GM19328 (cell line): ENCODE results near the gene ZNF385C.

Experiments used
- ATAC-seq: cut with Tn5 transposase; IDR thresholded peaks from one replicate; pipeline ENCODE4 v1.9.1; 2021; ENCODE audit warnings: mild to moderate bottlenecking, moderate library complexity; ENCODE audit not compliant: unreplicated experiment

ZNF385C gene

GRCh38 chr17:42052346-42052877 lies 45.9 kb downstream of the ZNF385C start:
- ATAC-seq: no peak

- no peak for ATAC-seq
Measured at GRCh38 chr17:42051645-42052044, 46.6 kb downstream of the ZNF385C start.

- no peak for ATAC-seq
Measured at GRCh38 chr17:42051013-42051400, 47.3 kb downstream of the ZNF385C start.

- ATAC-seq: no peak
Measured at GRCh38 chr17:42050393-42051012, 47.8 kb downstream of the ZNF385C start, which contains the start of gene C17orf113. Gene C17orf113, minus strand, starts transcription at chr17:42050601. Its CDS starts 7,225 bp downstream, at chr17:42043376.

- ATAC-seq: no peak
Measured at GRCh38 chr17:42049834-42050392, 48.4 kb downstream of the ZNF385C start.

- ATAC-seq: no peak
Measured at GRCh38 chr17:42047343-42047742, 50.9 kb downstream of the ZNF385C start.

GRCh38 chr17:42045719-42046118 lies 52.6 kb downstream of the ZNF385C start:
- no peak for ATAC-seq

- no peak for ATAC-seq
Measured at GRCh38 chr17:42042598-42043319, 55.5 kb downstream of the ZNF385C start.

DNA sequence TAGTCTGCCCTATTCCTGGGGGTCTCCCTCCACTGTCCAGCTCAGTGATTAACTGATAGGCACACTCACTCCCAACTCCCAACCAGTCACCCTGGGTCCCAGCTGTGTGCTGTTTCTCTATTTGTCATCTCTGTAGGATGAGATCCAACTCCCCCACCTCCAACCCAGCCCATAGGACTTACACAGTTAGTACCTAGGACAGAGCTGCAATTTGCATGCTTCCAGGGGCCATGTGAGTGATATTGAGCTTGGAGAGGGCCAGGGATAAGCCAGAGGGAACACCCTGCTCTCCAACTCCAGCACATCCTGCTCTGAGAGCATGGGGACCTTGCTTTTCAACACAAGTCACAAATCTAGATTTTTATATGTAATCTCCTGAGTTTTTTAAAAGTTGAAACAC lies 56.7 kb downstream of the ZNF385C start:
- ATAC-seq: no peak

DNA sequence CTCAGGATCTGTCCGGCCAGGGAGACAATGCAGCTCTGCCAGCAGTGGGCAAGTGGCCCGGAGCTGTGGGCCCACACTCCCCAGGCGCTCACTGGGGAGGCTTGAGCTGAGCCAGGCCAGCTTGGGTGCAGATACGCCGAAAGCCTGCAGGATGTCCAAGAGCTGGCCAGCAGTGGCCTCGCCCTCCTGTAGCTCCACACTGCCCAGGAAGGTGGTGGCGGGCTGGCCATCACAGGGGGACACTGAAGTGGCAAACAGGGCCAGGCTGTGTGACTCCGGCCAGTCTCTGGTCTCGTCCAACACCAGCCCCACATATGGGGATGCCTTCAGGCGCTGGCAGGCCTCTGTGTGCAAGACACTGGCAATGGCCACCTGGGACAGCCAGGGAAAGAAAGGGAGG lies 57.5 kb downstream of the ZNF385C start:
- no peak for ATAC-seq

DNA sequence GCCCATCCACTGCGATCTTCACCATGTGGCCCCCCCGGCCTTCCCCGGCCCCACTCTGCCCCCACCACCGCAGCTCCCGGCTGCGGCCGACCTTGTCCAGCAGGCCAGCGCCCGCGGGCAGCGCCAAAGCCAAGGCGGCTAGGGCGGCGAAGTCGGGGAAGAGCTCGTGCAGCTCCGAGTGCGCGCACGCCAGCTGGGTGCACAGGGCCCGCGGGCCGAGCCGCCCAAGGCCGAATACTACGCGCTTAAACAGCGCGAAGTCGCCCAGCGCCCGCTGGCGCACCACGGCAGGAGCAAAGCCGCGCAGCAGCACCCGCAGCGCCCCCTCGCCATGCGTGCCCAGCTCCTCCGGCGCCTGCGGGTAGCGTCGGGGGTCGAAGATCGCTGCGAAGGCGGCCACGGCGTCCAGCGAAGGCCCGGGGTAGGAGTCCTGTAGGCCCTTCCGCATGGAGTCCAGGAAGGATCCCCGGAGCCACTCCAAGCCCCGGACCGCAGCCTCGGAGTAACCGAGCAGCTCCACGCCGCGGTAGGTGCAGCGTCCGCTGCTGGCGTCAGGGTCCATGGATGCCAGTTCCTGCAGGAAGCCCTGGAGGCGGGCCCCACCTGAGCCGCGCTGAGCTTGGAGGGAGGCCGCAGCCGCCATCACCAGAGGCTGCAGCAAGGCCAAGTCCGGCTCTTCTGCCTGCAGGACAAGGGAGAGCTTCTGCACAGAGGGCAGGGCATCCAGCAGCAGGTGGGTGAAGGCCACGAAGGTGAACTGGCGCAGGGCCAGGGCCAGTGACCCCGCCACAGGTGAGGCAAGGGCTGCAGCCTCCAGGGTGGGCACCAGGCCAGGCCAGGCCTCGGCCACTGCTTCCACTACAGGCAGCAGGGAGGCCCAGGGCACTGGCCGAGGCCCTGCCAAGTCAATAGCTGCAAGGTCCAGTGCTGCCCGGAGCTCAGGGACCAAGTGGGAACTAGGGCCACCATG lies 58.2 kb downstream of the ZNF385C start:
- no peak for ATAC-seq

DNA sequence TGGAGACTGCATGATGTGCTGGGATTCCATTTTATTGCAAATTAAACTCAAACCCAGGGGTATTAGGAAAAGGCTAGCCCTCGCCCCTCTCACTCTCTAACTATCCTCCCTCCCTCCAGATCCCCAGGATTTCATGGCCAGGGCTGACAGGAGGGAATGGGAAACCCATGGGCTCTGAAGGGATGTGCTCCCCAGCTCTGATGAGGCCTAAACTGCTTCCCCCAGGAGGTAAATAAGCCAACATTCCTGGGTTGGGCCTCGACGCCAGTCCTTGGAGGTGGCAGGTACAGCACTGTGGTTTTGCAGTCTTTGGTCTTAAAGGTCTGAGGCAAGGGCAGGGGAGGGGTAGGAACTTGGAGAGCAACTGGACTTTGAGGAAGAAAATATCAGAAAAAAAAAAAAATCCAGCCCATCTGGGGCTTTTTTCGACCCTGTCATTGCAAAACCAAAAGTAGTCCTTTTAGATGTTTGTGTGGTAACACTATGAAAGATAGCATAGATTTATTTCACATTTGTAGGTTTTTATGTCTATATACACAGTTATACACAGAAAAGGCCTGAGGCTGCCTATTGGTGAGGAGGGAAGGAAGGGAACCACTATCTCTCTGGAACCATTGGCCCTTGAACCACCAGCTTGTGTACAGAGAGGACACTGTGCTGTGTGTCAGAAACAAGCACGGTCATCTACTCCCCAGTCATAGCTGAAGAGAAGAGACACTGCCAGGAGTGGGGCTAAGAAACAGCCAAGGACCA lies 59.9 kb downstream of the ZNF385C start:
- no peak for ATAC-seq

DNA sequence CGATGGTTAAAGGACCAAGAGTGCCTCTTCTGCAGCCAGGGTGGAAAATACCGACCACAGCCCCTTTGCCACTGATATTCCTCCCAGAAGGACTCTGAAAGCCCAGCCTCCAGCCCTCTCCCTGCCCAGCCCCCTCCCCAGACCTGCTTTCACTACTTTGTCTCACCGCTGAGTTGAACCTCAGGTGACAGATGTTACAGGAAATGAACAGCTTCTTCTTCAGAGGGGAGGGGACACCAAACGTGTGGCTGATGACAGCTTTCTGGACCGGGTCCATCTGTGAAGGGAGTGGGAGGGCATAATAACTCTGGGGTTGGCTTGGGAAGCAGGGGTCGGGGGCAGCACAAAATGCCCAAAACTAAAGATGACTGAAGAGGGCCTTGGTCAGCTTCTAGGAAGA lies 64.2 kb downstream of the ZNF385C start:
- no peak for ATAC-seq

GRCh38 chr17:42031584-42031983 lies 66.7 kb downstream of the ZNF385C start:
- ATAC-seq: no peak

DNA sequence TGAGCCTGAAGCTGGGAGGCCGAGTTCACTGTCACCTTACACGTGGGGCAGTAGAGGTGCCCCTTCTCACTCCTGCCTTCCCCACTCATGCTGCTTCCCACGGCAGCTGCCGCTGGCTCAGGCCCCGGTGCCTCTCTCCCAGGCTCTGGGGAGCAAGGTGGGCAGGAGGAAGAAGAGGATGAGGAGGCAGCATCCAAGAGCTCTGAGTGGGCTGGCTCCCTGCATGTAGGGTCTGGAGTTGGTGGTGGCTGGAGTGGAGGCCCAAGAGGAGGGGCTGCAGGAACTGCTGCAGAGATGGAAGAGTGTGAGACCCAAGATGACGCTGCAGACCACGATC lies 69.5 kb downstream of the ZNF385C start:
- ATAC-seq: no peak

- no peak for ATAC-seq
Measured at GRCh38 chr17:42027961-42028790, 70.1 kb downstream of the ZNF385C start.

DNA sequence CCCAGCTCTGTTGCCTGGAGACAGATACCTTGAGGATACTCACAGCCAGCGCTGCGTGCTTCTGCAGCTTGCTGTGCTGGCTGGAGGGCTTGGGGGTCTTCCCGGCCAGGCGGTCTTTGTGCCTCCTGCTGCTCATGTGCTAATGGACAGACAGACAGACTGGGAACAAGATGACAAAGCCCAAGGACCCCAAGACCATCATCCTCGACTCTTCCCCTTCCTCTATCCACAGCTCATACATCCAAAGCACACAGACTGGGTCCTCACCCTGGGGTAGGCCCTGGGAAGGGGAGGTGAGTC lies 70.7 kb downstream of the ZNF385C start:
- no peak for ATAC-seq

GRCh38 chr17:42026857-42027589 lies 71.2 kb downstream of the ZNF385C start:
- no peak for ATAC-seq

- no peak for ATAC-seq
Measured at GRCh38 chr17:42025936-42026335, 72.3 kb downstream of the ZNF385C start.
